ENCODE results near the gene IRF3.

IRF3 gene

DNA sequence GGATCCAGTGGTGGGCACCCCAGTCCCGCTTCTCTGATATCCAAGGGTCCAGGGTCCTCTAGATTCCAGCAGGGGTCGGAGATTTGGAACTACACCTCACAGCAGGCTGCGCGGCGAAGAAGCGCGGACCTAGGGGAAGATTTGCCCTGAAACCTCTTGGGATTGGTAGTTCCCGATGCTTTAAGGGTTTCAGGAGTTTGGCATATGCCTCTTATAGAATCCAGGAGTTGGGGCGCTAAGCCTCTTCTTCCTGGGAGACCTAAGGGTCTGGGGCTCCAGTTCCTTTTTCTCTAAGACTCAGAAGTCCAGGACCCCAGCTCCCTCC lies 425 bp upstream of the IRF3 start:
- no peak for DNase-seq

DNA sequence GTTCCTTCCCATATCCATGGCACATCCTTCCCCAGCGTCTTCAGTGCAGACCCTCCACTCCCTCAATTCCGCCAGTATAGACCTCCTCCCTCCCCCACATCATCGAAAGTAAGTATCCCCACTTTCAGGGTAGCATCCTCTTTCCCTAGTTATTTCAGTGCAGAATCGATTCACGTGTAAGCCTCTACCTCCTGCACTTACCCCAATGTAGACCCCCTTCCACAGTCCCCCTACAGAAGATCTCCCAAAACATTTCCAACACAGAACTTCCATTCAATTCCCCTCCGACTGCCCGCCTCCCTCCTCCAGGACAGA lies 664 bp downstream of the IRF3 start:
- no peak for DNase-seq

- DNase-seq, result peak; percentile 74 to 96 (median 87)
Measured at GRCh38 chr19:49664171-49665035, 1.3 kb downstream of the IRF3 start.

GRCh38 chr19:49663224-49663623 lies 2.4 kb downstream of the IRF3 start:
- no peak for DNase-seq

- DNase-seq, result no peak
Measured at GRCh38 chr19:49662011-49662410, 3.6 kb downstream of the IRF3 start.

DNA sequence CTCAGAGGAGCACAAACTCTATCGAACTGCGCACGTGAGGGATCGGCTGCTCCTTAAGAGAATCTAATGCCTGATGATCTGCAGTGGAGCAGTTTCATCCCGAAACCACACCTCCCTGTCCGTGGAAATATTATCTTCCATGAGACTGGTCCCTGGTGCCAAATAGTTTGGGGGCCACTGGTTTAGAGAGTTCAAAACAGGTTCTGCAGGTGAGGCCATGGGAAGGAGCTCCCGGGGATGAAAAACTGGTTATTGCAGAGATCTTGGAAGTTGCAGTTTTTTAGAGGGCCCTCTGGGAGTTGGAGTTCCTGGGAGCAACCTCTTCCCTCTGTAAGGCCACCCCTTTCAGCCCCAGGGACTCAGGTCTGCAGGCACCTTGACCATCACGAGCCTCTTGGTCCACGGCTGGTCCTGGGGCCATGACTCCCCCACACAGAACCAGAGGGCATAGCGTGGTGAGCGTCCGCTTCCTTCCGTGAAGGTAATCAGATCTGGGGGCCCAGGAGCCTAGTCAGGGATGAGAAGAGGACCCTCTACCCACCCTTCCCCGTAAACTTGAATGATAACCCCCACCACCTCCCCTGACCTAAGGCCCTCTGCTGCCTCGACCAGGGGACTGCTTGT lies 5.2 kb downstream of the IRF3 start:
- DNase-seq, result no peak

GRCh38 chr19:49658566-49659442 lies 6.9 kb downstream of the IRF3 start:
- no peak for DNase-seq

DNA sequence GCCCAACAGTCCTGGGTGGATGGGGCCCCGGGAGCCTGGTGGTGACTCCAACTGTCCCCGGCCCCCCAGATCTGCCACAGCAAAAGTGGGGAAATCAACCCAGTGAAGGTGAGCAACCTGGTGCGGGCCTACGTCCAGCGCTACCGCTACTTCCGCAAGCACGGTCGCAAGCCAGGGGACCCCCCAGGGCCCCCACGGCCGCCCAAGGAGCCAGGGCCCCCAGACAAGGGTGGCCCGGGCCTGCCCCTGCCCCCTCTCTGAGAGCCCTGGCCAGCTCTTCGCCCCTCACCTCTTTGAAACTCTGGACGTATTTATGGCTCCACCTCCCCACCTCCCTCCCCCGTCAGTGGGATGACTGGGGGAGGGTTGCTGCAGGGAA lies 7.5 kb downstream of the IRF3 start:
- DNase-seq, result no peak

DNA sequence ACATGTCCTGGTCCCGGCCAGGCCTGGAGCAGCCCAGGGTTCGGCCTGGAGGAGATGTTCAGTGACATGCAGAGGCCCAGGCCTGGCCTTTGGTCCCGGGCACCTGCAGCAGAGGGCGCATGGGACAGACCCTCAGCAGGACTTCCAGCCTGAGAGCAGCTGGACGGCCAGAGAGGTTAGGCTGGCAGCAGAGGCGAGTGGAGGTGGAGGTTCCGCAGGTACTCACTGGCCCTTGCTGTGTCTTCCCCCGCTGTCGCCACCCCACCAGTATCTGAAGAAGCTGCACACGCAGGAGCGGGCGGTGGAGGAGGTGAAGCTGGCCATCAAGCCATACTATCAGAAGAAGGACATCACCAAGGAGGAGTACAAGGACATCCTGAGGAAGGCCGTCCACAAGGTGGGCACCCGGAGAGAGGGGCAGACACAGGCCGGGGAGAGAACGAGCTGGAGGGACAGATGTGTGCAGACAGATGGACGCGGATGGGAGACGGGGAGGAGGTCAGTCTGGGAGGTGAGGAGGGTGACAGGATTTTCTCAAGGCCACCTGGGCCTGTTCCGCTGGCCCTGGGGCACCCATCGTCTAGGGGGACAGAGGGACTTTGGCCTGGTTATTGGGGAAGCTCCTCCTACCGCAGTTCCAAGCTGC lies 8.0 kb downstream of the IRF3 start:
- DNase-seq, result no peak

GRCh38 chr19:49656456-49657109 lies 9.1 kb downstream of the IRF3 start:
- no peak for DNase-seq

DNA sequence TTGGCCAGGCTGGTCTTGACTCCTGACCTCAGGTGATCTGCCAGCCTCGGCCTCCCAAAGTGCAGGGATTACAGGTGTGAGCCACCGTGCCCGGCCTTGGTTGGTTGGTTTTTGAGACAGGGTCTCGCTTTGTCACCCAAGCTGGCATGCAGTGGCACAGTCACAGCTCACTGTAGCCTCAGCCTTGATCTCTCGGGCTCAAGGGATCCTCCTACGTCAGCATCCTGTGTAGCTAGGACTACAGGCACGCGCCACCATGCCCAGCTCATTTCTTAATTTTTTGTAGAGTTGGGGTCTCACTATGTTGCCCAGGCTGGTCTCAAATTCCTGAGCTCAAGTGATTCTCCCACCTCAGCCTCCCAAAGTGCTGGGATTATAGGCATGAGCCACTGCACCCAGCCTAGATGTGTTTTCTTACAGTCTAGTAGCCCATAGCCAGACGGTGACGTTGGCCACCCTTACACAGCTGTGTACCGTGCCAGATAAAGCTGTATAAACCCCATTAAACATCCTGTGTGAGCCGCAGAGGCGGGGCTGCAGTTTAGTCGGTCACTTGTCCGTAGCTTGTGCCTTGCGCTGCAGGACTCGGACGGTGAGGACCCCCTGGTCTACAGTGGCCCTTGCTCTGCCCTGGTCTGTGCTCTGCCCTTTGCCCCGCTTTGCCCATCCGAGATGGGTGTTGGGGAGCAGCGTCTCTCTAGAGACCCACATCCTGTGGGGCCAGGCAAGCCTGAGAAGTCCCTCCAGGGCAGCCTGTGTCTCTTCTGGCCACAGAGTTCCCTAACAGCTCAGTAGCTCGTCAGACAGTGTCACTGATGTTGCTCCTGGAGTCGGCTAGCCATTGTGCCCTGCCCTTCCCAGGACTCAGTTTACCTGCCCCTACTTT lies 9.8 kb downstream of the IRF3 start:
- DNase-seq, result no peak

DNA sequence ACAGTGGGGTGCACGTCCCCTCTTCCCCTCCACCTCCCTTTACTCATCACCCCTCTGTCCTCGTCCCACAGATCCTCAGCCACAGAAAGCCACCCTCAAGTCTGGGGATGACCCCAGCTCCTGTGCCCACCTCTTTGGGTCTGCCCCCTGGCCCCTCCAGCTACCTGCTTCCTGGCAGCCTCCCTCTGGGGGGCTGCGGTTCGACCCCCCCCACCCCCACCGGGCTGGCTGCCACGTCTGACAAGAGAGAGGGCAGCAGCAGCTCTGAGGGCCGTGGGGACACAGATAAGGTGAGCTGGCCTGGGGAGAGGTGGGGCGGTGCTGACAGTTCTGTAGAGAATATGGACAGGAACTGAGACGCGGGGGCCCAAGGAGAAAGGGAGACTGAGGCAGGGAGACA lies 11.1 kb downstream of the IRF3 start:
- DNase-seq, result no peak

GRCh38 chr19:49653466-49653806 lies 12.2 kb downstream of the IRF3 start:
- no peak for DNase-seq

DNA sequence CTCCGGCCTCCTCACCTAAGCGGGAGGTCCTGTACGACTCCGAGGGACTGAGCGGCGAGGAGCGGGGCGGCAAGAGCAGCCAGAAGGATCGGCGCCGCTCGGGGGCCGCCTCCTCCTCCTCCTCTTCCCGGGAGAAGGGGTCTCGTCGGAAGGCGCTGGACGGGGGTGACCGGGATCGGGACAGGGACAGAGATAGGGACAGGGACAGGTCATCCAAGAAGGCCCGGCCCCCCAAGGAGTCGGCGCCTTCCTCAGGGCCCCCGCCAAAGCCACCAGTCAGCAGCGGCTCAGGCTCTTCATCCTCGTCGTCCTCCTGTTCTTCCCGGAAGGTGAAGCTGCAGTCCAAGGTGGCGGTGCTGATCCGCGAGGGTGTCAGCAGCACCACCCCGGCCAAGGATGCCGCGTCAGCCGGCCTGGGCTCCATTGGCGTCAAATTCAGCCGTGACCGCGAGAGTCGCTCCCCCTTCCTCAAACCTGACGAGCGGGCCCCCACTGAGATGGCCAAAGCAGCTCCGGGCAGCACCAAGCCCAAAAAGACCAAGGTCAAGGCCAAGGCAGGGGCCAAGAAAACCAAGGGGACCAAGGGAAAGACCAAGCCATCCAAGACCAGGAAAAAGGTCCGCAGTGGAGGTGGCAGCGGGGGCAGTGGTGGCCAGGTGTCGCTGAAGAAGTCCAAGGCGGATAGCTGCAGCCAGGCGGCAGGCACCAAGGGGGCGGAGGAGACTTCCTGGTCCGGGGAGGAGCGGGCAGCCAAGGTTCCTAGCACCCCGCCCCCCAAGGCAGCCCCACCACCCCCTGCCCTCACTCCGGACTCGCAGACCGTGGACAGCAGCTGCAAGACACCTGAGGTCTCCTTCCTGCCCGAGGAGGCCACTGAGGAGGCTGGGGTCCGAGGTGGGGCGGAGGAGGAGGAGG lies 12.8 kb downstream of the IRF3 start:
- no peak for DNase-seq

GRCh38 chr19:49651820-49652550 lies 13.7 kb downstream of the IRF3 start:
- no peak for DNase-seq

- DNase-seq, result no peak
Measured at GRCh38 chr19:49651029-49651819, 14.4 kb downstream of the IRF3 start.

DNA sequence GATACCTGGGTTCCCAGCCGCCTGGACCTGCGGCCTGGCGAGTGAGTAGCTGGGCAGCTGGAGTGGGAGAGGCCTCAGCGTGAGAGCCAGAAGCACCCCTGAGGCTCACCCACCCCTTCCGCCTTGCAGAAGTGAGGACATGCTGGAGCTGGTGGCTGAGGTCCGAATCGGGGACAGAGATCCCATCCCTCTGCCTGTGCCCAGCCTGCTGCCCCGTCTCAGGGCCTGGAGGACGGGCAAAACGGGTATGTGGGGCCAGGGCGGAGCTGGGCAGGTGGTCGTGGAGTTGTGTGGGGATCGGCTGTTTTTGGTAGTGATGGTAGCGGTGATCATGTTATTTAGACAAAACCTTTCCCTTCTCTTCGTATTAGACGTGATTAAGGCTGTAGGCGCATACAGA lies 19.1 kb downstream of the IRF3 start:
- no peak for DNase-seq

GRCh38 chr19:49645995-49646394 lies 19.7 kb downstream of the IRF3 start:
- no peak for DNase-seq

- no peak for DNase-seq
Measured at GRCh38 chr19:49645592-49645991, 20.1 kb downstream of the IRF3 start.

All from T-helper 2 cell (primary cell).